Activated naive CD4-positive, alpha-beta T cell treated with anti-CD3 and anti-CD28 coated beads for 36 hours (primary cell): Measurements from ENCODE around the gene ARL10. TPM values are rescaled to one million over a fixed set of nuclear protein-coding genes. Genes with fewer than 3 reads are reported as not detected.
"Not testable (repeated sequence)": the region's sequence is repeated elsewhere in the genome, so short reads cannot be mapped to it uniquely, and the experiment has no call there.

Source experiments
- CTCF ChIA-PET: fragments of 350-600 bp; sonication (Branson Sonifier 250); formaldehyde crosslinking; loops from one replicate; lab custom pipeline; 2021; ENCODE audit warnings: antibody characterized with exemption; lab: Charles Lee
- DNase-seq: peaks from one replicate; pipeline ENCODE4 v3.0.0-alpha.2; 2020
- H3K27ac Mint-ChIP-seq: one replicate; pipeline ENCODE4 v1.8.0; 2021; ENCODE audit warnings: mild to moderate bottlenecking, mixed read lengths
- H3K27me3 Mint-ChIP-seq: one replicate; pipeline ENCODE4 v1.8.0; 2021; ENCODE audit warnings: low read depth, mixed read lengths
- H3K36me3 Mint-ChIP-seq: one replicate; pipeline ENCODE4 v1.8.0; 2021; ENCODE audit warnings: low read depth, mixed read lengths
- H3K4me1 Mint-ChIP-seq: one replicate; pipeline ENCODE4 v1.8.0; 2021; ENCODE audit warnings: low read depth, mixed read lengths
- H3K4me3 Mint-ChIP-seq: one replicate; pipeline ENCODE4 v1.8.0; 2021; ENCODE audit warnings: mild to moderate bottlenecking, moderate library complexity, mixed read lengths
- H3K9me3 Mint-ChIP-seq: one replicate; pipeline ENCODE4 v1.8.0; 2021; ENCODE audit warnings: mixed read lengths
- intact Hi-C: fragments of 100-400 bp; cut with micrococcal nuclease; formaldehyde crosslinking; loops from one replicate; pipeline ENCODE4 v1.15.1; 2023
- total RNA-seq, 2 experiments: library from RNA; stranded (reverse); gene quantifications; one replicate each; pipeline ENCODE4 v1.2.3, GENCODE V29; 2021

ARL10 gene
- total RNA-seq, 2 experiments from 2014 or later, result 3.9 to 5.1 TPM

- CTCF ChIA-PET, result no interaction called here
- no peak for DNase-seq
- intact Hi-C loops, result no loop called here
- peaks cover 8% of the 10 kb centered on the region for H3K36me3 Mint-ChIP-seq
- no peak overlapping the region for H3K27ac Mint-ChIP-seq
- H3K9me3 Mint-ChIP-seq, result no peaks in the 10 kb centered on the region
- no peak overlapping the region for H3K4me3 Mint-ChIP-seq
- H3K27me3 Mint-ChIP-seq, result no peaks in the 10 kb centered on the region
- no peaks in the 10 kb centered on the region for H3K4me1 Mint-ChIP-seq
Measured at GRCh38 chr5:176396330-176396729, 31.0 kb downstream of the ARL10 start.

GRCh38 chr5:176397736-176398420 lies 32.6 kb downstream of the ARL10 start:
- no peak for DNase-seq
- Mint-ChIP-seq H3K27me3 (no peaks in the 10 kb centered on the region), H3K27ac (no peak overlapping the region), H3K4me3 (no peak overlapping the region), H3K4me1 (no peaks in the 10 kb centered on the region), H3K36me3 (peaks cover 6% of the 10 kb centered on the region), H3K9me3 (no peaks in the 10 kb centered on the region)
- intact Hi-C loops, result no loop called here
- CTCF ChIA-PET, result no interaction called here

DNA sequence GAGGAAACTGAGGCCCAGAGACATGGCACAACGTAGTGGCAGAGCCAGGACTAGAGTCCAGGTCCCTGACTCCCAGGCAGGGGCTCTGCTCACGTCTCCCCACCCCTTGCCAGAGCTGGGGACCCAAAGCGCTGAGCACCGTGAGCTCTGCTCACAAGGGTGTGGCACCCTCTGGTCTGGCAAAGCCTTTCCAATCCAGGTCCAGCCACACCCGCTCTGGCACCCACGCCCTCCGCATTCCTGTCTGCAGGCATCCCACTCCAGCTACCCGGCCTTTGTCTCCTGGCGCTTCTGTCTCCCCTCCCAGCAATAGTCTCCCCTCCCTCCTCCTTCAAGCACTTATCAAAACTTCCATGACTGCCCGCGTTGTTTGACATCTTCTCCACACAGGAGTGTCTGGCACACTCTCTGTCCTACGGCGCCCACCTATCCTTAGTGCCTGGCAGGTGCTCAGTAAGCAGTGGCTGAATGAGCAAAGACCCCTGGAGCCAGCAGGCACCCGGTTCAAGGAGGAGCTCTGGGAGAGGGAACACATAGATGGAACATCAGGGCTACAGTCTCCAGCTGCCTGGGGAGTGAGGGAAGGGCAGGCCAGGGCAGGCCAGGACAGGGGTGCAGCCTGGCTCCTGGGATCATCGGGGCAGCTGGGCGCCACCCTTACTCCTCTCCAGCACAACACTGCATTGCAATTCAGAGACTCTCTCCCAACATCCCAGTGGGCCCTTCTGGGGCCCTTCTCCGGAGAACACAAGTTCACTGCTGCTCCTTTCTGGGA lies 35.3 kb downstream of the ARL10 start:
- intact Hi-C loops, result no loop called here
- no peak for DNase-seq
- no peak overlapping the region for H3K27ac Mint-ChIP-seq
- peaks cover 6% of the 10 kb centered on the region for H3K36me3 Mint-ChIP-seq
- no peaks in the 10 kb centered on the region for H3K27me3 Mint-ChIP-seq
- CTCF ChIA-PET, result interaction anchor here (0.6 to 0.8 kb wide), 2 partner anchors 30 to 46 kb away, joined by 3 to 5 read pairs; no protein-coding TSS in a partner anchor
- H3K4me3 Mint-ChIP-seq, result no peak overlapping the region
- no peaks in the 10 kb centered on the region for H3K4me1 Mint-ChIP-seq
- no peaks in the 10 kb centered on the region for H3K9me3 Mint-ChIP-seq

- no peak overlapping the region for H3K27ac Mint-ChIP-seq
- intact Hi-C loops, result no loop called here
- no peak for DNase-seq
- H3K36me3 Mint-ChIP-seq, result peaks cover 8% of the 10 kb centered on the region
- no peaks in the 10 kb centered on the region for H3K4me1 Mint-ChIP-seq
- CTCF ChIA-PET, result no interaction called here
- H3K27me3 Mint-ChIP-seq, result no peaks in the 10 kb centered on the region
- no peaks in the 10 kb centered on the region for H3K9me3 Mint-ChIP-seq
- no peak overlapping the region for H3K4me3 Mint-ChIP-seq
Measured at GRCh38 chr5:176401281-176402205, 36.3 kb downstream of the ARL10 start.

- H3K27ac Mint-ChIP-seq, result no peak overlapping the region
- CTCF ChIA-PET, result interaction anchor here (0.7 to 1.5 kb wide), 3 partner anchors 11 to 102 kb away, joined by 3 to 4 read pairs (median 4); no protein-coding TSS in a partner anchor
Measured at GRCh38 chr5:176405656-176406435, 40.6 kb downstream of the ARL10 start.

DNA sequence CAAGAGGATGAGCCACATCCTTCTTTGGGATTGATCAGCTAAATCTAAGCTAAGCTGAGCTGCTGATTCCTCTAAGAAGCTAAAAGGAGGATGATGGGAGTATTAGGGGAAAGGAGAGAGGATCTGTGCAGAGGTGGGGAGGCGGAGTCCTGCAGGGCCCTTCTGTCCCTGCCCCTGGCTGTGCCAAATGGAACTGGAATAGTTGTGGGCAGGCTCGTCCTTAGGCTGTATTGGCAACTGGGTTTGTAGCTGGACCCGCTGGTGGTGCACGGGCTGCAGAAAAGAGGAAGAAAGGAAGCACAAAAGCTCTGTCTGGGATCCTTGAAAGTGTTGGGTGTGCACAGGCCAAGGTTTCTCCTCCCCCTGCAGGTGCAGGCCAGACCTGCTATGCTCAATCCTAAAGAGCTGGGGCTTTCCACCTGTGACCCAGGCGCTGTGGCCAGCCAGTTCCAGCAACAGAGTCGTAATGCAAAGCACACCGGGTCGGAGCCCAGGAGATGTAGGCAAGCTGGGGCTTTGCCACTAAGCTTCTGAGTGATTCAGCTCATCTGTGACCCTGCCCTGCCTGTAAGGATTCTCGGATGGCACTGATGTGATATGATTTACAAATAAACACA lies 41.3 kb downstream of the ARL10 start:
- CTCF ChIA-PET, result interaction anchor here (1.1 to 1.5 kb wide), 2 partner anchors 11 to 15 kb away, joined by 3 to 4 read pairs; no protein-coding TSS in a partner anchor
- no peaks in the 10 kb centered on the region for H3K27me3 Mint-ChIP-seq
- intact Hi-C loops, result no loop called here
- no peaks in the 10 kb centered on the region for H3K9me3 Mint-ChIP-seq
- no peak overlapping the region for H3K4me3 Mint-ChIP-seq
- no peak for DNase-seq
- no peak overlapping the region for H3K27ac Mint-ChIP-seq
- peaks cover 7% of the 10 kb centered on the region for H3K4me1 Mint-ChIP-seq
- peaks cover 9% of the 10 kb centered on the region for H3K36me3 Mint-ChIP-seq

More at GRCh38 chr5:176405656-176406435, 40.6 kb downstream of the ARL10 start:
- DNase-seq, result no peak
- Mint-ChIP-seq H3K4me1 (peaks cover under 1% of the 10 kb centered on the region), H3K36me3 (peaks cover 9% of the 10 kb centered on the region), H3K27me3 (no peaks in the 10 kb centered on the region), H3K9me3 (no peaks in the 10 kb centered on the region), H3K4me3 (no peak overlapping the region)
- intact Hi-C loops, result no loop called here

DNA sequence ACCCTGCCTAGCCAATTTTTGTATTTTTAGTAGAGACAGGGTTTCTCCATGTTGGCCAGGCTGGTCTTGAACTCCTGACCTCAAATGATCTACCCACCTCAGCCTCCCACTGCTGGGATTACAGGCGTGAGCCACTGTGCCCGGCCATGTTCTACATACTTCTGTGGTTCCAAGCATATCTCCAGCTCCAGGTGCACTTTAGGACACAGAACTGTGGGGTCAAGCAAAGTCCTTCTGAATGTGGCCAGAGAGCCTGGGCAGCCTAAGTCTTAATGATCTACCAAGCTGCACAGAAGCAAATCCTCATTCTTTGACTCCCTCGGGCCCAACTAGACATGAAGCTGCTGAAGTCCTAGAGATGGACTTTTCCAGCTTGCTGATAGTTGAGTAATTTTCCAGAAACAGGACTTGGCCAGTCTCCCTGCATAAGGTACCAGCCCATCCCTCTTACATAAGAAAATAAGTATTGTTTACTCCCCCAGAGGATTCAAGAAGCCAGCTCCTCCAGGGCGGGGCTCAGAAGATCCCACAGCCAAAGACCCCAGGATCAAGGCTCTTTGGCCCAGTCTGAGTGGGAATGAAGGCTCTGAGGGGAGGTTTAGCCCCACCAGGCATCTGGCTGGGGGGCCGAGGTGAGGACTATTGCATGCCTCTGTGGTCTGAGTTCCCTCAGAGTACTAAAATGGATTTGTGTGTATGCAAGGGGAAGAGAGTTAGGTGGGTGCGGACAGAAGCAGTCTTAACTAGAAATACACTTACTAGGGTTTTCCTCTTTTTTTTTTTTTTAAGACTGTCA lies 42.4 kb downstream of the ARL10 start:
- peaks cover 9% of the 10 kb centered on the region for H3K36me3 Mint-ChIP-seq
- CTCF ChIA-PET, result interaction anchor here (1.1 to 1.5 kb wide), 2 partner anchors 9 to 16 kb away, joined by 3 to 4 read pairs; no protein-coding TSS in a partner anchor
- no peaks in the 10 kb centered on the region for H3K9me3 Mint-ChIP-seq
- no peak overlapping the region for H3K4me3 Mint-ChIP-seq
- peaks cover 11% of the 10 kb centered on the region for H3K4me1 Mint-ChIP-seq
- no peak for DNase-seq
- H3K27ac Mint-ChIP-seq, result no peak overlapping the region
- H3K27me3 Mint-ChIP-seq, result no peaks in the 10 kb centered on the region
- intact Hi-C loops, result no loop called here

DNA sequence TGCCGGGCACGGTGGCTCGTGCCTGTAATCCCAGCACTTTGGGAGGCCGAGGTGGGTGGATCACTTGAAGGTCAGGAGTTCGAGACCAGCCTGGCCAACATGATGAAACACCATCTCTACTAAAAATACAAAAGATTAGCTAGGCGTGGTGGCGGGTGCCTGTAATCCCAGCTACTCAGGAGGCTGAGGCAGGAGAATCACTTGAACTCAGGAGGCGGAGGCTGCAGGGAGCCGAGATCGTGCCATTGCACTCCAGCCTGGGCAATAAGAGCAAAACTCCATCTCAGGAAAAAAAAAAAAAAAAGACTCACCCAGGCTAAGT lies 42.9 kb downstream of the ARL10 start:
- CTCF ChIA-PET, H3K27me3 Mint-ChIP-seq, H3K9me3 Mint-ChIP-seq, H3K27ac Mint-ChIP-seq, DNase-seq, H3K4me3 Mint-ChIP-seq, intact Hi-C loops, H3K36me3 Mint-ChIP-seq: not testable (repeated sequence)
- H3K4me1 Mint-ChIP-seq, result peaks cover 14% of the 10 kb centered on the region

DNA sequence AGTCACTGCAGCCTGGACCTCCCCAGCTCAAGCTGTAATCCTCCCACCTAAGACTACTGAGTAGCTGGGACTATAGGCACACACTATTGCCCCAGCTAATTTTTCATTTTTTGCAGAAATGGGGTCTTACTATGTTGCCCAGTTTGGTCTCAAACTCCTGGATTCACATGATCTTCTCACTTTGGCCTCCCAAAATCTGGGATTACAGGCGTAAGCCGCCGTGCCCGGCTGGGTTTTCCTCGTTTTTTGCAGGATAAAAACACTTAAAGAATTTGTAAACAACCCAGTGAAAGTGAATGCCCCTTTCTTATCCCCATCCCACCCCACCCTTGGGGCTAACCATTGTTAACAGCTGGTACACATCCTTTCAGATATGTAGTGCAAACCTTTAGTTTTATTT lies 43.3 kb downstream of the ARL10 start:
- CTCF ChIA-PET, result no interaction called here
- H3K27ac Mint-ChIP-seq, result no peak overlapping the region

GRCh38 chr5:176409765-176410164 lies 44.5 kb downstream of the ARL10 start:
- Mint-ChIP-seq H3K4me1 (peaks cover 26% of the 10 kb centered on the region), H3K27ac (no peak overlapping the region), H3K36me3 (peaks cover 9% of the 10 kb centered on the region), H3K9me3 (no peaks in the 10 kb centered on the region), H3K4me3 (no peak overlapping the region), H3K27me3 (no peaks in the 10 kb centered on the region)
- no peak for DNase-seq
- CTCF ChIA-PET, result no interaction called here
- intact Hi-C loops, result no loop called here

More for the DNA sequence above, 43.3 kb downstream of the ARL10 start:
- Mint-ChIP-seq H3K27me3 (no peaks in the 10 kb centered on the region), H3K9me3 (no peaks in the 10 kb centered on the region), H3K36me3 (peaks cover 9% of the 10 kb centered on the region), H3K4me3 (no peak overlapping the region), H3K4me1 (peaks cover 15% of the 10 kb centered on the region)
- DNase-seq, result no peak
- intact Hi-C loops, result no loop called here
